Fibroblast of mammary gland (primary cell): ENCODE results near the gene MOK.
A peak's percentile ranks its signal among the peaks of the same experiment; 100 is the strongest.

Experiments
- DNase-seq: peaks from one replicate; pipeline ENCODE4 v3.0.0-alpha.2; 2010; ENCODE audit warnings: low read depth
- H3K4me3 ChIP-seq: 2 replicates; pipeline ENCODE4 v1.5.1; 2011; ENCODE audit warnings: low read depth, mild to moderate bottlenecking, low read length, moderate library complexity; ENCODE audit not compliant: control insufficient read depth
- CTCF ChIP-seq: conservative IDR thresholded peaks from 2 replicates; pipeline ENCODE4 v1.5.1; 2011; ENCODE audit warnings: low read depth, low read length, inconsistent platforms; ENCODE audit not compliant: control insufficient read depth, insufficient read depth

MOK gene

GRCh38 chr14:102184316-102185035 is 120.5 kb downstream of the MOK start:
- DNase-seq = no peak
- no peak for TF ChIP-seq CTCF
- no peak overlapping the region for H3K4me3 ChIP-seq

GRCh38 chr14:102183886-102184285 is 121.1 kb downstream of the MOK start:
- no peak for DNase-seq
- TF ChIP-seq CTCF = no peak
- H3K4me3 ChIP-seq = no peak overlapping the region

GRCh38 chr14:102182936-102183619 is 121.9 kb downstream of the MOK start:
- no peak overlapping the region for H3K4me3 ChIP-seq
- DNase-seq = peak; percentile 60
- TF ChIP-seq CTCF = no peak

- TF ChIP-seq CTCF = no peak
- no peak overlapping the region for H3K4me3 ChIP-seq
- peak; percentile 80 for DNase-seq
Measured at GRCh38 chr14:102182190-102182589, 122.8 kb downstream of the MOK start.

GRCh38 chr14:102181187-102181586 is 123.8 kb downstream of the MOK start:
- TF ChIP-seq CTCF = no peak
- no peak for DNase-seq
- H3K4me3 ChIP-seq = no peak overlapping the region

GRCh38 chr14:102180248-102180998 is 124.5 kb downstream of the MOK start:
- no peak for DNase-seq
- no peak for TF ChIP-seq CTCF

More at GRCh38 chr14:102180248-102180998, 124.5 kb downstream of the MOK start:
- H3K4me3 ChIP-seq = no peak overlapping the region
